Neural crest cell (in vitro differentiated cells): ENCODE measurements around the gene GALNT14. TPM values are rescaled to one million over a fixed set of nuclear protein-coding genes. Genes with fewer than 3 reads are reported as not detected.

Experiments used
- DNase-seq: peaks from one replicate; pipeline ENCODE4 v3.0.0; 2021; ENCODE audit warnings: low read depth, mixed read lengths, low spot score
- H3K27ac Mint-ChIP-seq: one replicate; pipeline ENCODE4 v1.8.0; 2021; ENCODE audit warnings: mild to moderate bottlenecking, mixed read lengths; ENCODE audit not compliant: unreplicated experiment
- H3K27me3 Mint-ChIP-seq: 2 replicates; pipeline ENCODE4 v1.8.0; 2021; ENCODE audit warnings: low read depth, mild to moderate bottlenecking, mixed read lengths
- H3K36me3 Mint-ChIP-seq: 2 replicates; pipeline ENCODE4 v1.8.0; 2021; ENCODE audit warnings: low read depth, mild to moderate bottlenecking, mixed read lengths
- H3K4me1 Mint-ChIP-seq: 2 replicates; pipeline ENCODE4 v1.8.0; 2021; ENCODE audit warnings: mixed read lengths
- H3K4me3 Mint-ChIP-seq: one replicate; pipeline ENCODE4 v1.8.0; 2021; ENCODE audit warnings: mild to moderate bottlenecking, mixed read lengths
- H3K9me3 Mint-ChIP-seq: 2 replicates; pipeline ENCODE4 v1.8.0; 2021; ENCODE audit warnings: mixed read lengths
- CTCF ChIP-seq: fragments of 200-600 bp; sonication (generic); conservative IDR thresholded peaks from 2 replicates; pipeline ENCODE4 v1.5.0; 2021; ENCODE audit warnings: antibody characterized with exemption, mild to moderate bottlenecking
- total RNA-seq: library from RNA; stranded (reverse); gene quantifications from 2 replicates; pipeline ENCODE4 v1.2.1, GENCODE V29; 2021

GALNT14 gene
- total RNA-seq, 1 donor from 2014 or later = 1.5 TPM

GRCh38 chr2:30985493-30986230 lies 152.6 kb downstream of the GALNT14 start:
- Mint-ChIP-seq H3K36me3 (no peaks in the 10 kb centered on the region), H3K27ac (no peak overlapping the region), H3K9me3 (no peaks in the 10 kb centered on the region), H3K4me1 (no peaks in the 10 kb centered on the region), H3K4me3 (no peak overlapping the region), H3K27me3 (peaks cover 7% of the 10 kb centered on the region)
- no peak for DNase-seq
- no peak for TF ChIP-seq CTCF

DNA sequence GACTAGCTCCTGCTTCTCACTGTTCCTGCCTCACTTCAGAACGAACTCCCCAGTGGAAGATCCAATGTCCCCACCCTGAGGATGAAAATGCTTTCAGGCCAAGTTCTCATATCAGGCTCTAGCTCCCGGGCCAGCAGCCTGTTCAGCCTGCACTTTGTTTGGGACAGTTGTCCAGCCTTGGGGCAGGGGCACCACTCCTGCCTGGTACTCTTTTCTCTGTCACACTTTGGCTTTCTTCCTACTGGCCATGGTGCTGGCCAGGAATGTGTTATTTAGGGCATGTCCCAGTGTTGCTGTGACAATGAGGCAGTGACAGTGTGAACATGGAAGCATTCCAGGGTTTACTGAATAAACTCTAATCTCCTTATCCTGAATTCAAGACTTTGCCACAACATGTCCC lies 154.1 kb downstream of the GALNT14 start:
- no peaks in the 10 kb centered on the region for H3K9me3 Mint-ChIP-seq
- no peak for TF ChIP-seq CTCF
- no peaks in the 10 kb centered on the region for H3K4me1 Mint-ChIP-seq
- no peak overlapping the region for H3K4me3 Mint-ChIP-seq
- H3K27ac Mint-ChIP-seq = no peak overlapping the region
- no peak for DNase-seq
- H3K36me3 Mint-ChIP-seq = no peaks in the 10 kb centered on the region
- H3K27me3 Mint-ChIP-seq = peaks cover 7% of the 10 kb centered on the region

GRCh38 chr2:30981510-30981909 lies 156.7 kb downstream of the GALNT14 start:
- DNase-seq = no peak
- no peak for TF ChIP-seq CTCF
- Mint-ChIP-seq H3K4me3 (no peak overlapping the region), H3K9me3 (no peaks in the 10 kb centered on the region), H3K27me3 (peaks cover 7% of the 10 kb centered on the region), H3K27ac (no peak overlapping the region), H3K36me3 (no peaks in the 10 kb centered on the region), H3K4me1 (no peaks in the 10 kb centered on the region)

DNA sequence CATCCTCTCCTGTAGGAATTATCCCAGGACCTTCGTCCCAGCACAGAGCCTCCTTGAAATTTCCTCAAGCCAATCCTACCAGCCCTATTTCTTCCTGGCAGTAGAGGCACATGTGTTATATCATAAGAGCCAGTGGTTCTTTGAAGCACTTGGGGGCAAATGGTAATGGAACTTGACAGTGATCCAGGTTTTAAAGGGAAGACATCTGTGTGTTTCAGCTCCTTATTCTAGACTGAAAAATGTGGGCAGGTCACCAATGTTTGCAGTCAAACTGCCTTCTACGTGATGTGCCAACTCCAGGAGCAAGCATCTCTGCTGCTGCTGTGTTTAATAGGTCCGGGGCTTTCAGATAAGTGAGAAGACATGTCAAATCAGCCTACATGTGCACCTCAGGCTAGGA lies 157.1 kb downstream of the GALNT14 start:
- Mint-ChIP-seq H3K9me3 (no peaks in the 10 kb centered on the region), H3K4me1 (no peaks in the 10 kb centered on the region), H3K4me3 (no peak overlapping the region), H3K36me3 (no peaks in the 10 kb centered on the region), H3K27me3 (peaks cover 7% of the 10 kb centered on the region), H3K27ac (no peak overlapping the region)
- TF ChIP-seq CTCF = no peak
- no peak for DNase-seq

DNA sequence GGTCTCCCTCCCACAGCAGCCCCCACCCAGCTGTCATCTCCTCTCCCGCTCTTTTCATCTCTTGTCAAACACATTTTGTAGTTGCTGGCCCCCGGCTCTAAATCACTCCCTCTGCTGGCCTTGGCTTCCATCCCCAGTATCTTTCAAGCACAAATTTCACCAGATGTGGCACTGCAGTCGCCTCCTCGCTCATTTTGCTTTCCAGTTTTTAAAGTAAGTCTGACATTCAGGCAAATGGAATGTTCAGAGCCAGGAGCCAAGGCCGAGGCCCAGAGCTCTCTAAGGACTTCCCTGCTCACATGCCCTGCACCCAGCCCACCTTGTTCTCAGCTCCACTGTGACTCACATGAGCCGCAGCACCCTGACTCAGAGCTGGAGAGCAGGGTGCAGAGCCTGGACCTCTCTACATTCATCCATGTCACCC lies 158.4 kb downstream of the GALNT14 start:
- no peaks in the 10 kb centered on the region for H3K9me3 Mint-ChIP-seq
- no peaks in the 10 kb centered on the region for H3K36me3 Mint-ChIP-seq
- peak overlapping the region; percentile 73 for H3K27ac Mint-ChIP-seq
- TF ChIP-seq CTCF = no peak
- DNase-seq = no peak
- no peak overlapping the region for H3K4me3 Mint-ChIP-seq
- H3K4me1 Mint-ChIP-seq = no peaks in the 10 kb centered on the region
- H3K27me3 Mint-ChIP-seq = peaks cover 9% of the 10 kb centered on the region
